NCI-H524 (cell line): ENCODE data around the gene ULK3.
"Not testable (repeated sequence)": the region's sequence is repeated elsewhere in the genome, so short reads cannot be mapped to it uniquely, and the experiment has no call there.

Experiments
- DNase-seq, 2 experiments: peaks; one replicate each; lab custom pipeline; 2025; lab: John Stamatoyannopoulos, UW

The ULK3 gene, protein sequence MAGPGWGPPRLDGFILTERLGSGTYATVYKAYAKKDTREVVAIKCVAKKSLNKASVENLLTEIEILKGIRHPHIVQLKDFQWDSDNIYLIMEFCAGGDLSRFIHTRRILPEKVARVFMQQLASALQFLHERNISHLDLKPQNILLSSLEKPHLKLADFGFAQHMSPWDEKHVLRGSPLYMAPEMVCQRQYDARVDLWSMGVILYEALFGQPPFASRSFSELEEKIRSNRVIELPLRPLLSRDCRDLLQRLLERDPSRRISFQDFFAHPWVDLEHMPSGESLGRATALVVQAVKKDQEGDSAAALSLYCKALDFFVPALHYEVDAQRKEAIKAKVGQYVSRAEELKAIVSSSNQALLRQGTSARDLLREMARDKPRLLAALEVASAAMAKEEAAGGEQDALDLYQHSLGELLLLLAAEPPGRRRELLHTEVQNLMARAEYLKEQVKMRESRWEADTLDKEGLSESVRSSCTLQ

DNA sequence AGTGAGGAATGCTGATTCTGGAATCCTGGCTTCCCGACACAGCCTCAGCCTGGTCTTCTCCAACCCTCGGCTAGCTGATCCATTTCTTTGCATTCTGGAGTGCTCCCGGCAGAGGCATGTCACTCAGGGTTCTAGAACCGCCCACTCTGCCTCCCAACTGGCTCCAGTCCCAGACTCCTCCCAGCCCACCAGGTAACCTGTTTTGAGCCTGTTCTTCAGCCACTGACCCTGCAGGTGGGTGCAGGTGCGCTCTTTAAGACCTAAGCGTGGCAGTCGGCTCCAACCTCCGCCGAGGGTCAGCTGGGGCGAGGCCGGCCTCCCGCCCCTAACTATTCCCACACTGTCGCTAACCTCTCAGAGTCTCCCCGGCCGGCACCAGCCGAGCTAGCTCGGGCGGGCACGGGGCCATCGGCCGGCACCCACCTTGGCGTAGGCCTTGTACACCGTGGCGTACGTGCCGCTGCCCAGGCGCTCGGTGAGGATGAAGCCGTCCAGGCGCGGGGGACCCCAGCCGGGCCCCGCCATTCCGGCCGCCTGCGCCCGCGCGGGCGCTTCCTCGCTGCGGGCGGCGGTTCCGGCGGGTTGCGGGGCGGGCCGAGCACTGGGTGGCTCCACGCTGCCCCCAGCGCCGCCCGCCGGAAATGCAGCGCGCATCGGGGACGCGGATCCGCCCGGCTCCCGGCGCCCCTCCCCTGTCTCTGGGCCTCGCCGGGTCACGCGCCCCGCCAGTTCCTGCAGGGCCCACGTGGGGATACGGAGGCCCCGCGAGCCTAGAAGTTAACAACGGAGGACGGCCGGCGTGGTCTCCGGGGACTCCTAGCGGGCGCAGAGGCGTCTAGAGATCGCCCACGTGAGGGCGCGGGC lies at the start of gene ULK3:
Gene ULK3, minus strand, starts transcription at position 576 of the 864 bp plus-strand sequence. Its CDS starts 51 bp downstream, at position 525.
- DNase-seq = peak; percentile 83 to 90

DNA sequence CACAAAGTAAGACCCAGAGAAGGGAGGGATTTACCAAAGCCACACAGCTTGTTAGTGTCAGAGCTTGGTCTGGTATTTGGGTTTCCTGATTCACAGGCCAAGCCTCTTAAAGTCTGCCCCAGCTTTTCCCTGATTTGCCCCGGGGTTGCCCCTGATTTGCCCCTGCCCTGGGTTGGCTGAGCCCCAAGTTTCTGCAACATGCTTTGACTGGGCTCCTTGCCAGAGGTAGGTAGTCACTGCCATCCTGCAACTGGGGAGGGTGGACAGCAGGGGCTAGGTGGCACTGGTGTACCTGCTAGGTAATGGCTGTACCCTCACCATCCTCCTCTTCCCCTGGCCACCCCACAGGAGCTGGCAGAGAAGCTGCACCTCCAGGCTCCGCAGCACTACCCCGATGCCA lies 49.4 kb upstream of the ULK3 start:
- no peak for DNase-seq

DNA sequence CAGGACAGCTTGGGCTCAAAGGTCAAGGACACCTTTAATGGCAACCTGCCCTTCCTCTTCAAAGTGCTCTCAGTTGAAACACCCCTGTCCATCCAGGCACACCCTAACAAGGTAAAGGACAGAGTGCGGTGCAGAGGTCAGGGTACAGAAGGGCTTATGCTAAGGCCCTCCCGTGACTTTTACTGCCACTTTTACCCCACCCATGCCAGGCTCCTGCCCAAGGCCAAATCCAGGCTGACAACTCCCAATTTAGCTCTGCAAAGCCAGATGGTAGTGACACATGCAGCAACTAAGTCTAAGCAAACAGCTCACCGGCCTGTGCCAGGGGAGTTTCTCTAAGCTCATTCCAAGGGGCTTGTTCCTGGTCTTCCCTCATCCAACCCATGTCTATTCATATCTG lies 48.5 kb upstream of the ULK3 start:
- no peak for DNase-seq

DNA sequence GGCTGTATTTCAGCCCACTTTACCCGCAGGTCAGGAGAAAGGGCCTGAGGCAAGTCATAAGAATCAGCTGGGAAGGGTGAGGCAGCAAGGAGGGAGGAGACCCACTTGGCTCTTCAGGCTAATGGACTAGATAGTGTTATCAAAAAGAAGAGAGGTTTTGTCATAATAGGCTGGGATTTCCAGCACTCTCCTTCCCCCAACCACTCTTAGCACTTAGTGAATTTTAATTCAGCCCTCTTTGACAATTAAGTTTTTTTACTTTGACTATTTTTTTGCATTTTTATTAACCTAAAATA lies 47.7 kb upstream of the ULK3 start:
- no peak for DNase-seq

DNA sequence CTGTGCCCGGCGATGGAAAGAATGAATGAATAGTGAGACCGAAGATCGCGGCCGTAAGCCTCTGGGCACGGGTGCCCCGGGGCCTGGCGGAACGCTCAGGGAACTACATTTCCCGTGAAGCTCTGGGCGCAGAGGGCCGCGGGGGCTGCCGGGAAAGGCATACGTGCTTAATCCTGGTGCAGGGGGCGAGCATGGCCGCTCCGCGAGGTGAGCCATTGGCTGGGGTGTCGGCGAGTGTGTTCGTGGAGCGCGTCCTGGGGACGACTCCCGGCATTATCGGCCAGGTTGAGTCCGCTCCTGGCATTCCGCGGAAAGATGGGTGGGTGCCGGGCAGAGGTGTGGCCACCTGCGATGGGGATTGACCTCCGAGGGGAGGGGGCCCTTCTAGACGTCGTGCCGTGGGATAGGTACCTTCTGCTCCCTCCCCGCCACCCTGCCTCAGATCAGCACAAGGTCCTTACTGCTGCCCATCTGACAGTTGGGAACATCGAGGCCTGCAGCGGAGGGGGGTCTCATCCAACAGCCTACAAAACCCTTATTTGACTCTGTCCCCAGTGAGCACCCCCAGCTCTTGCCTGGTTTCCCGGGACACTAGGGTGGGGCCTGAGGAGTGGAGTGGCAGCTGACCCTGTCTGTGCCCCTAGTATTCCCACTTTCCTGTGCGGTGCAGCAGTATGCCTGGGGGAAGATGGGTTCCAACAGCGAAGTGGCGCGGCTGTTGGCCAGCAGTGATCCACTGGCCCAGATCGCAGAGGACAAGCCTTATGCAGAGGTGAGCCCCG lies 47.1 kb upstream of the ULK3 start, which contains the start of gene MPI:
Gene MPI, plus strand, starts transcription at position 160 of the 782 bp plus-strand sequence. Its CDS starts 32 bp downstream, at position 192.
- DNase-seq = peak; percentile 78 to 90

DNA sequence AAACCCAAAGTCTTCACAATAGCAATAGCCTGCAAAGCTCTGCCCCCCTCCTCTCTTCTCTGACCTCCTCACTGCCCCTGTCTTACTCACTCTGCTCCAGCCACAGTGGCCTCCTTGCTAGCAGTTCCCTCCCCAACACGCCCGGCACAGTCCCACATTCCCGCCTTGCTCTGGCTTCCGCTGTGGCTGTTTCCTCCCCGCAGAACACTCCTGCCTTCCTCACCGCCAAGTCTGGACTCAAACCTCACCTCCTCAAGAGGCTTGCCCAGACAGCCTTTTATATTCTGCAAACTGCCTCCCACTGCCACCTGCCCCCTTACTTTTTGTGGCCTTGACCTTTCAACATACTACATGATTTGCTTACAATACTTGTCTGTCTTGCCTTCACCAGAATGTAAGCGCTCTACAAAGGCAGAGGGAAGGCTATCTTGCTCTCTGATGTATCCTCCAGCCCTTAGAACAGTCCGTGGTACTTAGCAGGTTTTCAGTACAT lies 46.5 kb upstream of the ULK3 start:
- no peak for DNase-seq

DNA sequence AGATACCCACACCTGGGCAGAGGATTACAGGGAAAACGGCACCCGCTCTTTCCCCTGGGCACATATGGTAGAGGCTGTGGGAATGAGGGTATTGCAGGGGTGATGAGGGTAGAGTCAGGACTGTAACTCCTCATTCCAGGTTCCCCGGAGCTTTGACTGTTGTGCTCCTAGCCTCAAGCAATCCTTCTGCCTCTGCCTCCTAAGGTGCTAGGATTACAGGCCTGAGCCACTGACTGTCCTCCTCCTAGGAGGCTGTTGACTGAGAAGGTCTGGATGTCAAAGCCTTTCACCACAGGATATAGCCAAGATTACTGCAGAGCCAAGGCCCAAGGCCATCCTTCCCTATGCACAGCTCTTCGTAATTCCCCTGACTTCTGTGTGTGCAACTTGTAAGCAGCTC lies 45.8 kb upstream of the ULK3 start:
- no peak for DNase-seq

DNA sequence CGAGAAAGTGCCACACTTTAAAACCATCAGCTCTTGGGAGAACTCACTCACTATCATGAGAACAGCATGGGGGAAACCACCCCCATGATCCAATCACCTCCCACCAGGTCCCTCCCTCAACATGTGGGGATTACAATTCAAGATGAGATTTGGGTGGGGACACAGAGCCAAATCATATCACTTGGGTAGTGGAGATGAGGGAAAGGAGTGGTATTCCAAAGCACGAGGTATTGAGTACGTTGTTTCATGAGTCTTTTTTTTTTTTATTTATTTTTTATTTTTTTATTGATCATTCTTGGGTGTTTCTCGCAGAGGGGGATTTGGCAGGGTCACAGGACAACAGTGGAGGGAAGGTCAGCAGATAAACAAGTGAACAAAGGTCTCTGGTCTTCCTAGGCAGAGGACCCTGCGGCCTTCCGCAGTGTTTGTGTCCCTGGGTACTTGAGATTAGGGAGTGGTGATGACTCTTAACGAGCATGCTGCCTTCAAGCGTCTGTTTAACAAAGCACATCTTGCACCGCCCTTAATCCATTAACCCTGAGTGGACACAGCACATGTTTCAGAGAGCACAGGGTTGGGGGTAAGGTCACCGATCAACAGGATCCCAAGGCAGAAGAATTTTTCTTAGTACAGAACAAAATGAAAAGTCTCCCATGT lies 44.7 kb upstream of the ULK3 start:
- DNase-seq = not testable (repeated sequence)

DNA sequence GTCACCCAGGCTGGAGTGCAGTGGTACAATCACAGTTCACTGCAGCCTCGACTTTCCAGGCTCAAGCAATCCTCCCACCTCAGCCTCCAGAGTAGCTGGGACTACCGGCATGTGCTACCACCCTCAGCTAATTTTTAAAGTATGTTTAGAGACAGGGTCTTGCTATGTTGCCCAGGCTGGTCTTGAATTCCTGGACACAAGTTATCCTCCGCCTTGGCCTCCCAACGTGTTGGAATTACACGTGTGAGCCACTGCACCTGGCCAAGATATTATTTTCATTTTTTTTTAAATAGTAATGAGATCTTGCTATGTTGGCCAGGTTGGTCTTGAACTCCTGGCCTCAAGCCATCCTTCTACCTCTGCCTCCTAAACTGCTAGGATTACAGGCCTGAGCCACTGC lies 42.5 kb upstream of the ULK3 start:
- no peak for DNase-seq

DNA sequence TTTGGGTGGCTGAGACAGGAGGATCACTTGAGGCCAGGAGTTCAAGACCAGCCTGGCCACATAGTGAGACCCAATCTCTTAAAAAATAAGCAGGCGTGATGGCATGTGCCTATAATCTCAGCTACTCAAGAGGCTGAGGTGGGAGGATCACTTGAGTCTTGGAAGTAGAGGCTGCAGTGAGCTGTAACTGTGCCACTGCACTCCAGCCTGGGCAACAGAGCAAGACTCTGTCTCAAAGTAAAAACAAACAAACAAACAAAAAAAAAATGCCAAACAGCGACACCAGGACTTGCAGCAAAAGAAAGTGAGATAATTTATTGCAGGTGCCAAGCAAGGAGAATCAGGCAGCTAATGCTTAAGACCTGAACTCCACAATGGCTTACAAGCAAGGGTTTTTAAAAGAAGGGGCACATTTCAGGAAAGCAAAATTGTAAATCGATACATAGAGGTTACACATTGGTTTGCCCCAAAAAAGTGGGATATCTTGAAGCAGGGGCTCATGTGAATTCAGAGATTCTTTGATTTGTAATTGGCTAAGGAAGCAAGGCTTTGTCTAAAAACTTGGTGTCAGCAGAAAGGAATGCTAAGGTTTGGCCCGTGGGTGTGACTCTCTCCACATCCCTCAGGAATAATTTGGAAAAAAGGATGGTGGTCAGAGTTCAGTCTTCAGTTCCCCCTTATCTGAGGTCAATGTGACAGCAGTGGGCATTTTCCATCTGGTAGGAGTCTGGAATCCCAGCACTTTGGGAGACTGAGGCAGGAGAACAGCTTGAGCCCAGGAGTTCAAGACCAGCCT lies 41.7 kb upstream of the ULK3 start:
- DNase-seq = no peak

DNA sequence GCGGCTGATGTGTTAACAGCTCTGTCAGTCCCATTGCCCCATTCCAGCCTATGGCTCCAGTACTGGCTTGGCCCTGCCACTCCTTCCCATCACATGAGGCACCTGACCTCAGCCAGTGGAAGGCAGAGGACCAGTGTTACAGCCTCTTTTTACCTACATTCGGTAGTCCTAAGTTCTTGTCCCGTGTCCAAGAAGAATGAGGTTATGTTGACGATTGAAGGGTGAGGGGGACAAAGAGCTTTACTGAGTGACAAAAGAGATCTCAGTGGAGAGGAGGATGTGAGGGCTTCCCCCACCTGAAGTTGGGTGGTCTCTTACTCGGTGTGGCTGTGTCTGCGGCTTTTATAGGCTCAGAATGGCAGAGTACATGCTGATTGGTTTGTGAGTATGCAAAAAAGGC lies 39.6 kb upstream of the ULK3 start:
- no peak for DNase-seq

DNA sequence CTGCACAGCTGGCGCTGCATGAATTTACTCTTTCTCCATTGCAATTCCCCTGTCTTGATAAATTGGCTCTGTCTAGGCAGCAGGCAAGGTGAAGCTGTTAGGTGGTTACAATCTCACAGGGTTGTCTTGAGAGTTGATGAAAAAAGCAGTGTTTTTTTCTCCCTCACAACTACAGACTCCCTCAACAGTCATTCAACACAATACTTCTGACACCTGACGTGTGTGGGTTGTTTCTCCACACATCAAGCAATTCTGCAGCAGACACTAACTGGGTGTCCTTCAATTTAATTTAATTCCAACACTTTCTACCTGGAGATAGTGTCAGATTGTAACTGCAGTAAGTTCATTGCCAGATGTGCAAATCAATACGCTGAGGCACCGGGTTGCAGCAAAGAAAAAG lies 35.3 kb upstream of the ULK3 start:
- no peak for DNase-seq

DNA sequence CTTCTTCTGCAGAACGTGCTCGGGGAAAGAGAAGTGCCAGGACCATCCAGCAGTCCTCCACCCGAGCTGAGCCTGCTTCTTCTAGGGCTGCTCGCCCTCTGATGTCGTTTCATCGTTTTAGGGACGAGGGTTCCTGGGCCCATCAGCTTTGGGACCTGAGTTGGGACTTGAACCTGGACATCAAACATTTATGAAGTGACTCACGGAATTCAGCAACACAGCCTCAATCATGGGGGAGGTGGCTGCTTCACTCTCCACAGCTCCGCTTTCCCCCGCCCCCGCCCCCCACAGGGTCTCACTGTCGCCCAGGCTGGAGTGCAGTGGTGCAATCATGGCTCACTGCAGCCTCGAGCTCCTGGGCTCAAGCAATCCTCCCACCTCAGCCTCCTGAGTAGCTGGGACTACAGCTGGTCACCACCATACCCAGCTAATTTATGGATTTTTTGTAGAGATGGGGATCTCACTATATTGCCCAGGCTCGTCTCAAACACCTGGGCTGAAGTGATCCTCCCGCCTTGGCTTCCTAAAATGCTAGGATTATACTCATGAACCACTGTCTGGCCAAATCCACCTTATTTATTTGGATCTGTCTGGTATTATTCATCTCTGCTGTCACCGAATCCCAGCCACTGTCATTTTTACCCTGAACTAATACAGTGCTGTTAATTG lies 30.9 kb upstream of the ULK3 start:
- no peak for DNase-seq

DNA sequence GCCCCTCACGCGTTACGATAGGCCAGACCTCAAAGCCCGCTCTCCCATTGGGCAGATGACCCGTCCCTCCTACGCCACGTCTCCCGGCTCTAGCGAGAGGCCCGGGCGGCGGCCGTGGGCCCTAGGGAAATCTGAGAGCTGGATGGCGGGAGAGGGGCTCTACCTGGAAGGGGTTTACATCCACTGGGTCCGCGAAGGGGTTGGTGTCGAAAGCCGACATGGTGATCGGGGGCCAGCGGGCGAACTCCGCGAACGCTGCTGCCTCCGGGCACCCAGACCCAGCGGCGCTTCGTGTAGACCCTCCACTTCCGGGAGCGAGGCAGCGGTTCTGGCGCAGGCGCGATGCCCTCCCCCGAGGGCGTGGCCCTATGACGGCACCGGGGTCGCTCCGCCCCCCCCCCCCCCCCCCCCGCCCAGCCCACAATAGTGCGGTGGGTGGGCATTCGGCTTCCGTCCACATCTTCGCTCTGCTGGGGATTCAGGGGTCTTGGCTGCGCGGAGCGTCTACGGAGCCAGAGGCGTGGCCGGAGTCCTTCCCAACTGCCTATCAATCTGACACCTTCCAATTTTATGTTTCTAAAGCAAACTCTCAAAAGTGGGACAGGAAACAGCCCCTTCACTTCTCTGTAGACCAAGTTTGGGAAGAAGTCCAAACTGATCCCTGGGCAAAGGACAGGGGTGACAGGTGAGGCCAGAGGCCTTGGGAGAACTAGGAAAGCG lies 30.2 kb upstream of the ULK3 start, which contains the start of gene SCAMP2:
Gene SCAMP2, minus strand, starts transcription at position 330 of the 720 bp plus-strand sequence. Its CDS starts 110 bp downstream, at position 220.
- peak; percentile 93 to 95 for DNase-seq

DNA sequence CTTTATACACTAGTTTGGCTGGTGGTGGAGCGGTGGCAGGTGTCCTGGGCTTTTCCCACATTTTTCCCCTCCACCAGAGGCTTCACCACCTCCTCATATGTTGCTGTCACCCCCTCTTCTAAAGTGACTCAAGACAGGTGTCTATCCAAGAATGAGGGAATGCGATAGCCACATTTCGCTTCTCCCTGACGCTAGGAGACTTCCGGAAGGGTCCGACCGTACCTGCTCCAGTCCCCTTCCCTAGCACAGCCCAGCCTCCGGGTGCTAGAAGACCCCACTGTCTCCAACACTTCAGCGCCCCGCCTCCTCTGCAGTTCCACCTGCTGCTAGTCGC lies 29.7 kb upstream of the ULK3 start:
- DNase-seq = no peak

DNA sequence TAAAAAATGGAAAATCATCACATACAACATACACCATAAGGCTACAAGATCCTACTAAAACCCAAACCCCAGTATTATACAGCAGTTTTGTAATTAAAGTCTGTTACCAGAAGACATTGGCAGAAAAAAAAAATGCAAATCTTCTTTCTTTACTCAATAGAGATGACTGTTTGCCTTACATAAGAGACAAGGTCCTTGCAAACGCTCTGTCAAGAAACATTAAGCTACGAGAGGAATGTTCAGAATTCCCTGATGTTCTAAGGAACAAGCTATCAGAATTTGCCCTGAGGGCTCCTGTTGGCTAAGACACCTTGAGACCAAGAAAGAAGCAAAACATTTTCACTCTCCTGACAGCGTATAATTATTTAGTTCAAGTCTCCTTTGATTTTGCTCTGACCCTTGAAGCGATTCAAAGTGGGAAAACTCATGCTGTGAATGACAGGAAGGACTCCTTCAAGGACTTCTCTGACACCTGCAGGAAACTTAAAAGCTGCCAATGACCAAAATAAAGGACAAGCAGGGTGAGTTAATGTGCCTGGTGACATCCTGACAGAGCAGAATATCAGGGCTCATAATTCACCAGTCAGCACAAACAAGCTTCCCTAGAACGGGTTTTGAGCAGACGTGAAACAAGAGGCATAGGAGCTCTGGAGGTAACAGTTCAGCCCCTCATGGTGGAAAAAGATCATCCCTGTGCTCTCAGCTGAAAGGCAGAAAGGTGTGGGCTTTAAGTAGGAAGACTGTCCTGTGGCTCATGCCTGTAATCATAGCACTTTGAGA lies 27.7 kb upstream of the ULK3 start:
- no peak for DNase-seq

DNA sequence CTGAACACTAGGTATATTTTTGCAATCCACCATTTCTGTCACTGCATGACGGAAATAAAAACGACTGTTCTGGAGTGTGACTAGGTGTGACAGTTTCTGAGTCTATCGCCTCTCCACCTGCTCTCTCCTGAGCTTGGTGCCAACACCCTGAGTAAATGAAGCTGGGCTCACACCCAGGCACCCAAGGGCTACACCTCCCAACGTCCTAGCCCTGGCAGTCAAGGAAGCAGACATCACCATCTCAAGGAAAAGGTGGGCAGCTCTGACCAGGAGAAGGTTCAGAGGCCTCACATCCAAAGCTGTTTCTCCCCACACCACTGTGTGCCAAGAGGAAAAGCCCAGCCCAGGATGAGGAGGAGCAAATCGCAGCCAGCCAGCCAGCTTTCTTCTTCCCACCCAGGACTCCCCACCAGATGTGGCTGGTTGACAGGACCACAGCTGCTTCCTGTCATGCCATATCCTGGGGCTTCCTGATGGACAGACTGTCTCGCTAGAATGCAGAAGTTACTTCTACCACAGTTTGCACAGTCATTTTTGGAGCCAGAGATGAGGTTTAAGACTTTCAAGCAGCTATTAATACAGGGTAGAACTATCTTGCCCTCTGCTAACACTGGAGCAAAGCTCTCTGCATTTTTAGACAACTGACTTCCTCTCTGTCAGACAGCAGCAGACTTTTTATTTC lies 26.9 kb upstream of the ULK3 start:
- DNase-seq = no peak

DNA sequence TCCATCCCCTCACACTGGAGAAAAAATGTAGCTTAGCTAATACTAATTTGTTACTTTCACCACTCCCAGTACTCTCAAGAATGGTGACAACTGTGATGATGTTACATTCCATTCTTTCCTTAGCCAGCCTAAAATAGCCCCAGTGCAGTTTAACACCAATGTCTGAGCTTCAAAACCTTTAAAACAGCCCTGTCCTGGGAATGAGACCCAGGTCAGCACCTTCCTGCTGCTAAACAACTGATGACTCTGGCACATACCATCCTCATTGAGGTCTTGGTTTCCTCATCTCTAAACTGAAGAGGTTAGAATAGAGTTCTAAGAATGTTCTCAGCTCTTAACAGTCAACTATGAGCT lies 26.4 kb upstream of the ULK3 start:
- no peak for DNase-seq
